Activated T-cell treated with anti-CD3 and anti-CD28 coated beads, Interleukin-2, amount 50 U/mL, for 1 hour (primary cell): ENCODE data around the gene ERBB4.

ENCODE experiments used
- DNase-seq: peaks from one replicate; pipeline ENCODE4 v3.0.0-alpha.2; 2020

Gene ERBB4

DNA sequence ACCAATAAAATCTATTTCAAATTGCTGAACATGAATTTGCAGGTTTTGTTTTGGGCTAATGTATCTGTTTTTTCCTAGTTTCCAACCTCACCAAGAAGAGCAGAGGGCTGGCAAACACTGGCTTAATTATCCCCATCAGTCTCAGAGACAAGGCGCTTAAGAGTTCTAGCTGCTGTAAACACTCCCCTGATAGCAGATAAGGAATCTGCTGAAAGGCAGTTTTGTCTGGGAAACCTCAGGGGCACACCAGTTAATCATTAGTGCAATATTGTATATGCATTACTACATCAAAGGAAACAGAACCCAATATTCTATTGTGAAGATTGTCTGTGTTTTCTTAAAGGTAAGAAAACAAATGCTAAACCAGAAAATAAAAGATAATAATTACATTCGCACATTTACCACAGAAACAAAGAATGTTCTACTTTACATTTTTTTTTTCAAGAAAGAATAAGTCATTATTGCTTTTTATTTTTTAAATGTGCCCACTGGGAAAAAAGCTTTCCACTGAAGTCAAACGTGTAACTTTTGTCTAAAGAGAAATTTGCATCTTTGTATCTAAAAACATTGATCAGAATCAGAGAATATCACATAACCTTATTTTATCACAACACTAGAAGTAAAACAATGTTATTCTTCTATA is 179.1 kb downstream of the ERBB4 start:
- no peak for DNase-seq

DNA sequence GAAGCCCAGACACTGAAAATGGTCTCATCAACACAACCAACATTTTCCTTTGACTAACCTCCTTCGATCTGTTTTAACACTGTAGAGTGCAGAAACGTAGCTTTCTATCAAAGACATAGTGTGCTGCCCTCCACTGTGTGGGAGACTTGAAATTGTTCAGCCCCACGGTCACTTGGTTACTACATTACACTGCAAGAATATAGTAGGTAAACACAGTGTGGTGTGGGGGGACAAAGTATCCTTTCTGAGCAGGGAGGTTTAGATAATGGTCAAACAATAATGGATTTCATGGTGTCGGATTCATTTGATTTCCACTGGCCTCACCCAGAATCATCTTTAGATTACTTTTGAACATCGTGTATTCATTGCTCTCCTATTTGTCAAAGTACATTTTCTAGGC is 181.0 kb downstream of the ERBB4 start:
- DNase-seq = no peak

DNA sequence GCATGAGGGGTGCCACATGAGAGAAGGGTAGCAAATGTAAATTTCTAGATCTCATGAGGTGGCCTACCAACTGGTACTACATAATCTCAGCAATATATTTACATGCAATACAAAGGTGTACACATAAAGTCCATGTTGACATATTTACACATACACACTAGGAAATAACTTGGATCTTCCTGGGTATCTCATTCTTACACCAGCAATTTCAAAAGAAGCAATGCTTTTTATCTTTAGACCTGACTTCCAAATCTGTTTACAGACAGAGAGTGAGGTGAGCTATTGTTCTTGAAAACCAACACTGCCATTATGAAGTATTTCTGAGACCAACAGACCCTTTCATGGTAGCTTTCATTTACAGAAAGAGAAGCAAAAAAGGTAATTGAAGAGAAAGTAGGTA is 184.2 kb downstream of the ERBB4 start:
- no peak for DNase-seq

DNA sequence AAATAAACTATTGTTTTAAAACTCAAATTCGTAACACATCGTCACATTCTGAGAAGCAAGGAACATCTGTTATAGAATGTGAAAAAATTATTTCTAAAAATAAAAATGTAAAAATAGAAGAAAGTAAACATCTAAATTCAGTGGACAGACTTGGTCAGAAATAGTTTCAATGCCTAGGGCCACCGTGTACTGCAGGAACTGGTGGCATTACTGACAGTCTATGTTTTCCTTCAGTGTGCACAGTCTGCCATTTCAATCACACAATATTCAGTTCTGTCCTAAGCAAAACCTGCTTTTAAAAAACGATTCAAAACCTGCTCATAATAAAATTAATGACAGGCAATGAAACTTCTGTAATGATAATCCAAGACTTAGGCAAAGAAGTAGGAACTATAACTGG is 190.1 kb downstream of the ERBB4 start:
- DNase-seq = no peak

DNA sequence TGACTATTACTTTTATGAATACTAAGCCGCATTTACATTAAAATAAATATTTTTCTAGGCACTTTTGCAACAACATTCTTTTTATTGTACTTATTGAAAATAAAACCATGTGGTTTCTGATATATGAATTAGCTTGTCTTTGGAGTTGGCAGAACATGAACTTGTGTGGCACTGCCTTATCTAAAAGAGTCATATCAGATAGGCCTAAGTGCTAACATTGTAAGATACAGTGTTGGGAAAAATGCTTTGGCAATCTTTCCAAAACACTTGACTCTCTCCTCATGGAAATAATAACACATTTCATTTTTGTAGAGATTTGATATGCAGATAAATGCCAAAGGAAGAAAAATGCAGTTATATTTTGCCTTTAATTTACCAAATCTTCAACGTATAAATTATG is 191.7 kb downstream of the ERBB4 start:
- DNase-seq = no peak

DNA sequence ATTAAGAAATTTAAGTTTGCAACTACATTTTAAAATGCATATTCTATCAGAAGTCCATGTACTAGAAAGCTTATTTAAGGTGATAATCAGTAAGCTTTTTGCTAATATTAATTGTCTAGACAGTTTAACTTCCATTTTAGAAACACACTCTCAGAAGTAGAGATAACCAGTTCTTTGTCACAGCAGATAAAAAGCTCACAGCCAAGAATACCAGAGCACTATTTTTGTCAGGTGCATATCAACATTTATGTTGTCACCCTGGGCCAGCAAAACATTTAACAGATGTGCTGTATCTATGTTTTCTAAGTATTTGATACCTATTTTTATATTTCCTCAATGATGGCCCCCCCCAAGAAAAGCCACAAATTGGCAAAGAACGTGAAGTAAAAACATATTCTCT is 192.6 kb downstream of the ERBB4 start:
- DNase-seq = no peak

DNA sequence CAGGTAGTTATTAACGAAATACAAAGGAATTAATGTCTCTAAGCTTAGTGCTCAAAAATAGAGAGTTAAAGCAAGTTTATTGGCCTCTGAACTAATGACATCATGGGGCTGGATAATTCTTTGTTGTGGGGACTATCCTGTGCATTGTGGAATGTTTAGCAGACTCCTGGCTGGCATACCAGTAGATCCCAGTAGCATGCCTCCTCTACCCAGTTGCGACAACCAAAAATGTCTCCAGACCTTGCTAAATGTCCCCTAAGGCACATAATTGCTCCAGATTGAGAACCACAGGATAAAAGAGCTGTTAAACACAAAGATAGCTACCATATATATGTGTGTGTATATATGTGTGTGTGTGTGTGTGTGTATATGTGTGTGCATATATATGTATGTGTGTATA is 194.5 kb downstream of the ERBB4 start:
- no peak for DNase-seq

DNA sequence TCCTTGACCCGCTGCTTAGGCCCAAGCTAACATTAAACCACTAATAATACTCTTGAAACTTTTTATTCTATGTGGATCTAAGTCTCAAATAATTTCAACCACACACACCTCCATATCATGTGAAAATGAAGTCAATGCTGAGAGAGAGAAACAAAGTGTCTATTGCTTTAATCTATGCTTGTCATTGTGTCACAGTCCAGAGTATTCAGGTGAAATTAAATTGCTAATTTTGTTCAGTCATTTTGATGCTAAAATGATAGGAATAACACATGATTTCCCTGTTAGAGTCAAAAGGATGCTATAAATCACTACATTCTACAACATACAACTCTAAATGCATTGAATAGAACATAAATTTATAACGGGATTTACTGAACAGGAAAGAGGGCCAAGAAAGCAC is 195.4 kb downstream of the ERBB4 start:
- no peak for DNase-seq

DNA sequence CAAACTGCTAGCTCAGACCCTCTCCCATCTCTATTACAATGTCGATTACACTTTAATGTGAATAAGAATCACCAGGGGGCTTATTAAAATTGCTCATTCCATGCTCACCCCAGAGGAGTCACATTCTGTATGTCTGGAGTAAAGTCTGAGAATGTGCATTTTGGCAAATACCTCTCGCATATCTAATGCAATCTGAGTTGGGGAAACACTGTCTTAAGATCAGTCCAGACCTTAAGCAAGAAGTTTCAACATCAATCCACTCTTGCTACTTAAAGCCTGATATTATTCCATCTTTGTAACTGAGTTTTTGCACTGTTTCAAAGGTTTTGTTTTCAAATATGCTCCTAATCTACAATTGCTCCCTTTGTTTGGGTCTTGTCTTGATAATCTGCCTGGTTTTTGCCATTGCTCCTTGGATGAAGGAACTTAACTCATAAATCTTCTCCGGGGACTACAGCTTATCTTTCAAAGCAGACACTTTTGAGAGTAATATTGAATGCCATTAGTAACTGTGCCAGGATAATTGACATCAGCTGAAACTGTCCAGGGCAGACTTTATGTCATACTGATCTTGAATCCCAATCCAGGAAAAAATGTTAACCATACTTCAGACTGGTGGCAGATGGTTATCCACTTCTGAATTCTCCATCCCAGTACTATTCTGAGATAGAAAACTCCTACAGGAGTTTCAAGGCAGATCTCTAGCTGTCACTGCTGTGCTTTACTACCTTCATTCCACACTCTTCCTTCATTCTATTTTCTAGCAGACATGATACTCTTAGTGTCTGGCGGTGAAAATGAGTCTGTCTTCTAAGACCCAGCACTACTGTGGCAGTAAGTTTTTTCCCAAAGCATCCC is 200.9 kb downstream of the ERBB4 start:
- DNase-seq = no peak

DNA sequence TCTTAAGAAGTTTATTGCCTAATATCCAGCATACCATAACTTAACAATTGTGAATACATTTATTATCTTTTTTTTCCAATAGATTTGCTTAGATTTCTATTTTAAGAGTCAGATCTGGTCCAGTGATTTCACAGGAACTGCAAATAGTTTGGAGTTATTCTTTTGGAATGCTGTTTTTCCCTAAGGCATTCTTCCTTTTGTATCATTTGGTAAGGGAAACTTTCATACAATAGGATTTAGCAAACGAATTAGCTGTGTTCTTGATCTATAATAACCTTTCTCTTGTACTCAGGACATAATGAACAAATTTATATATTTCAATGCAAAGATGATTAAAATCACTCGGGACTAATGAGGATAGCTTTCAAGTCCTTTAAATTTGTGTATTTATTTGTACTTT is 201.6 kb downstream of the ERBB4 start:
- no peak for DNase-seq

DNA sequence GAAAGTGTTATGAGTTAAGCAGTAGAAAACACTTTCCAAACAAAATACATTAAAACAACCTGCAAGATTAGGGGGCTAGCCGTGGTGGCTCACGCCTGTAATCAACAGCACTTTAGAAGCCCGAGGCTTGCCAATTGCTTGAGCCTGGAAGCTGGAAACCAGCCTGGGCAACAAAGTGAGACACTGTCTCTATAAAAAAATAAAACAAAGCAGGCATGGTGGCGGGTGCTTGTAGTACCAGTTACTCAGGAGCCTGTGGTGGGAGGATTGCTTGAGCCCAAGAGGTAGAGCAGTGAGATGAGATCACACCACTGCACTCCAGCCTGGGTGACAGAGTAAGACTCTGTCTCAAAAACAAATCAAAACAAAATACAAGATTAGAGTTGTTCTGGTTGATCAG is 208.3 kb downstream of the ERBB4 start:
- no peak for DNase-seq

DNA sequence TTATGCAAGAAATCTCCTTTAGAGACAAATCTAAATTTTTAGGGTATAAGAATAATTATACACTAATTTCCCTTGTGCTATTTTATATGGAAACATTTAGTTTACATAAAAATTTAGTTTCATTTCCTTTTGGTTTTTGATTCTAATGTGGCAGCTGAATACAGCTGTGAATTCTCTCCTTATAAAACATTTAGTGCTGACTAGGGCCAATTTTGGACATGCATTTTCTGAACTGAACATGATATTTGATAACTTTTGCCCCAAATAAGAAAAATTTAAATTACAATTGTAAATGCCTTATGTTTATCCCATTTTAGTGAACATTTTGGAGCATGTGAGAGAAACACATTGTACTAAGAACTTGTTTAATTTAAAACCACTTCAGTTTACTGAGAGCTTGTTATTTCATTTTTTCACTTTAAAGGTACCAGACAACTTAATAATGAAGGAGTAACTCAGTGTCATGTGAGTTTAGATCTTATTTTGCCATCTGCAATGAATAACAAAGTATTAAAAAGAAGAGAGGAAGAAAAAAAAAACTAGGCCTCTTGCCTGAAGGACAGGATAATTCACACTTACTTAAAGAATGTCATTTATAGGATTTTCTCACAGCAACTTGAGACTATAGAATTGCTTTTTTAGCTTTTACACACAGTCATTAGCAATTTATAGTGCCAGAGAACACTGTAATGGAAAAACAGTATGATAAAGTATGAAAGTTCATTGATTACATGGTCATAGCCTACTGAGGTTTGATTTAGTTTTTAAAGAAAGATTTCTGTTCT is 209.7 kb downstream of the ERBB4 start:
- no peak for DNase-seq

DNA sequence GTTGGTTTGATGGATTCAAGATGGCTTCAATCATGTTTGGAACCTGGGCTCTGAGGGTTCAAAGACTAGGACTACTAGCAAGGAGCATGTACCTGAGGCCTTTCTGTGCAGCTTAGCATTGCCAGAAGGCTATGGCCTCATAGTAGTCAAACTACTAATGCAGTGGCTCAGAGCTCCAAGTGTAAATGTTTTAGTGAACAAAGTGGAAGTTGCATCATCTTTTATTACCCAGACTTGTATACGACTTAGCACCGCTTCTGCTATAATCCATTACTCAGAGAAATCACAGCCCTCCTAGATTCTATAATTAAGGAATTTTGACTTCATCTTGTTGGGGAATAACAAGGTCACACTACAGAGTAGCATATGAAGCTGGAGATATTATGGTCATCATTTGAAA is 210.5 kb downstream of the ERBB4 start:
- no peak for DNase-seq

DNA sequence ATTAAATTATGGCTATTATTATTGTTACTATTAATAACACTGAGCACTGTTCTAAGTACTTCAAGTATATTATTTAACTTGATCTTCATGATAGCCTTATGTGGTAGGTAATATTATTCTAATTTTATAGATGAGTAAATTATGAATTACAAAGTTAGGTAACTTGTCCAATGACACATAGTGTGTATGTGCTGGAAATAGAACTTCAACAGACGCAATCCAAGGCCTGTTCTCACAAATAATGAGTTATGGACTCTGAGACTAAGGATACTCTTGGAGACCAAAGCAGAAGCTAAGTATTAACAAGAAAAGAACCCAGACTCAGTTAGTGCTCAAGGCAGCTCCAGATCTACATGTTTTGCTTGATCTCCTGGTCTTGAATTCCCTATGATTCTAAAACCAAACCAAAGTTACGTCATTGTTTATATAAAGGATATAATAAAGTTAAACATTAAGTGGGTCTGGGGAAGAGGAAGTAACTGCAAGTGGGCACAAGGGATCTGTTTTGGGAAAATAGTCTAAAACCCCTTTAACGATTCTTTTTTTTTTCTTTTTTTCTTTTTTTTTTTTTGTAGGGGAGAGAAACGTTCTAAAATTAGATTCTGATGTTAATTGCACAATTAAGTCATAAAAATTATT is 211.3 kb downstream of the ERBB4 start:
- DNase-seq = no peak

DNA sequence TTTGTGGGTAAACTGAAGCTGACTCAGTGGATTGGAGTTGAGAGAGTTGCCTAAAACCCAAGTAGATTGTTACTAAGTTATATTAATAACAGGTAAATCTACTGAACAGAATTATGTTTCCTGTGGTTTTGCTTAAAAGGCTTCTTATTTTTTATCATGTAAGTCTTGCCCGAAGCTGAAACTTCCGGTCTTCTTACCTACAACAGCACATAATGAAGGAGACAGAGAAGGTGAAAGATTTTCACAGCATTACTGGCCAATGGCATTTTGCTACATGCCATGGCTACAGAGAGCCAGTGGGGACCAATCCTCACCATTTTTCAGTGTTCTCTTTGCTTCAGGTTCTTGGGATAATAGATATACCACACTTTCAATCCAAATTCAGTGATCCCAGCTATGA is 220.0 kb downstream of the ERBB4 start:
- no peak for DNase-seq

DNA sequence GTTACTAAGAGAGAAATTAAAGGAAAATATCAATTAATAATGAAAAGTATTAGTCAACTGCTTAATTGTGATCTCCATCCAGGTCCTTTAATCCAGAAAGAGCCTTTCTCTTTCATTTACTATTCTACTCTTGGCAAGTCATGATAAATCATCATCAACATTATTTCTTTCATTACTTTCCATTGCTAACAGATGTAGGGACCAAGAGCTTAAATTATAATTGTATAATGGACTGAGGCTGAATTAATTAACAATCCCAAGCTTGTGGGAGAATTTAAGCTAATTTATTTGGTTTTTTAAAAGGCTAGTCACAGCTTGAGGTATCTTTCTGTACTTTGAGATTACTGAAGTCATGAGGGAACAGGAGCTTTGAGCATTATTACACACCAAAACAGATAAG is 223.9 kb downstream of the ERBB4 start:
- no peak for DNase-seq

DNA sequence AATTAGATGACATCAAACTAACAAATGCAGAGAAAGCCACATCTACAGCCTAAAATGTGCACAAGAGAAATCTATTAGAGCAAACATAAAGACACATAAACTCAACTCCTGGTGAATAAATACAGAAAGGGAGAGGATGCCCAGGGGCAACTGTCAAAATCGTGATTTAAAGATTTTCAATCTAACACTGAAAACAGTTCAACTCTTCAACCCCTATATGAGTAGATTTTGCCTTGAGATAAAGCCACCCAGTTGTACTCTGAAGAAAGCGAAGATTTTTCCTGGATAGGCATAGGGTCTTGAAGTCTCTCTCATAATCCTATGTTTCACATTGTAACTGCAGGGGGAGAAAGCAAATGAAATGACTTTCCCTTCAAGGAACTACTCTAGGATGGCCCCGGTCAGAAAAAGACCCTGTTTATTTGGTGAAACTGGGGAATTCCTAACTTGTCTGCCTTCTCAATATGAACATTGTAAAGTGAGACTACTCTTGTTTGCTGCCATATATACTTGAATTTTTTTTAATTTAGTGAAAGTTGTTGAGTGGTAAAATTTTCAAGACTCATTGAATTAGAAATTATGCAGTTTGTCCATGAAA is 226.7 kb downstream of the ERBB4 start:
- DNase-seq = no peak

DNA sequence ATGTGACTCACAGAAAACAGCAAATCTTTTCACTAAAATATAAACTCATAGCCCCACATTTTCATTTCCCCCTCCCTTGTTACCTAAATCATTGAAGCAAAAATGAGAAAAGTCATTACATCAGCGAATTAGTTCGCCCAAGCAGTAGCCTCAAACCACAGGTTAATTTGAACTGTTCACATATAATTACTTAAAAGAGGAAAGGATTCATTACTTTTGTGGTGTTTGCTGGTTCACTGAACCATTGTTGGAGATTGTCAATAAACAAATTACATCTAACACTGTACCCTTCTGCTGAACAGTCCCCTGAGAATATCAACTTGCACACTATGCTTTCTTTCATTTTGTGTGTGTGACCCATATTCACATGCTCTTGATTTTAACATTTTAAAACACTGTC is 238.7 kb downstream of the ERBB4 start:
- DNase-seq = no peak

DNA sequence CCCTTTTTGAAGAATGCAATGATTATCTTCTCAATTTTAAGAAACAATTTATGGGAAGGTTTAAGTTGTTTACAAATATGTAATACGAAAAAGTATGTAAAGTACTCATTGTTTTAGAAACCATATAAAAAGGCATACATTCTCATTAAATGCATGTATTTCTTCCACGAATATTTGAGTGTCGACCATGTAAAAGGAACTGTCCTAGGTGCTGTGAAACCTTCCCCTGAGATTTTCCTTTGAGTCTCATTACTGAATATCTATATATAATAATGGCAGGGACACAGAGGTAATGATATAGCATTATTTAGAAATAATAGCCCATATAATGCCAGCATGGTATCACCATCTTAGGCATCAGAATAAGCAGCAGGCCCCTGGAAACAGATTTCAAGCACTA is 239.3 kb downstream of the ERBB4 start:
- no peak for DNase-seq

DNA sequence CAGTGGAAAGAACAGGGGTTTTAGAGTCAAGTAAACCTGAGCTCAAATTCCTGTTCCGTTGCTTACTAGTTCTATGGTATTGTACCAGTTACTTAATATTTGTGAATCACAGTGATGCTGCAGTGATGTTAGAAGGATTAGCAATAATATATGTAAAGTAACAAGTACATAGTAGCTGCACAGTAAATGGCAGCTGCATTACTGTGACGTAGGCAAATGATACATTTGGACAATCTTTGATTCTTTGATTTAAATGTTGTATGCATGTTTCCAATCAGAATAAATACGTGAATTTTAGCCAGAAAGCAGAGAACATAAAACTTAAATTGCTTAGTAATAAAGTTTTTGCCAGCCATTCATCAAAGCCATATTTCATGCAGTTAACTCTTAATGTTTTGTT is 243.0 kb downstream of the ERBB4 start:
- no peak for DNase-seq

DNA sequence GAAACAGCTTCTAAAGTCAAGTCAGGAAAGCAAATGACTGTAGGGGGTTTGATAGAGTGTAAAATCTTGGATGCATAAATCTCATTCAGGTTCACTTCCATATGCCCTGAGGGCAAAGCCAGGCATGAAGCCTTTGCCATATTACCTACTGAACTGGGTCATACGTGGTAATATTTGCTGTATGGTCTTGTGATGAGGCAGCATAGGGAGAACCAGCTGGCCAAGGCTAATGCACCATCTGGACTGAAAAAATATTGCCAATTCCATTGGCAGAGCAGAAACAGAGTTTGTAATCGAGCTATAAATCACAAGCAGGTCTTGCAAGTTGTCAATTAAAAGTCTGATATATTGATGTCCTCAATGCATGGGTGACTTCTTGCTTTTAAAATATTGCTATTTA is 243.8 kb downstream of the ERBB4 start:
- DNase-seq = no peak

DNA sequence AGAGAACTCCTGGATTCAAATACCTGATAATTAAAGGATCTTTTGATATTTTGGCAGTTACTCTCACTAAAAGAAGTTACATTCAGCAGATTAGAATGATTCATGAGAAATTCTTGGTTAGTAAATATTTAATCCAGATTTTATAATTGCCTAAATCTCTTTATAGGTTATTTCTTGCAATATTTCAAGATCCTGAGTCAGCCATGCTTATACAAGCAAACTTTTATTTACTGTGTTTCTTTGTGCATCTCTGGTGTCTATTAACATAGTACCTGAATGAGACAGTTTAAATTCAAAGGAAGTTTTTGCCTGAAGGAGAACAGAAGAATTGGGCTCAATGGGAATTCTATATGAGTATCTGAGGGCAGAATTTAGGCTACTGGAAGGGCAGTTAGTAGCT is 249.3 kb downstream of the ERBB4 start:
- no peak for DNase-seq

DNA sequence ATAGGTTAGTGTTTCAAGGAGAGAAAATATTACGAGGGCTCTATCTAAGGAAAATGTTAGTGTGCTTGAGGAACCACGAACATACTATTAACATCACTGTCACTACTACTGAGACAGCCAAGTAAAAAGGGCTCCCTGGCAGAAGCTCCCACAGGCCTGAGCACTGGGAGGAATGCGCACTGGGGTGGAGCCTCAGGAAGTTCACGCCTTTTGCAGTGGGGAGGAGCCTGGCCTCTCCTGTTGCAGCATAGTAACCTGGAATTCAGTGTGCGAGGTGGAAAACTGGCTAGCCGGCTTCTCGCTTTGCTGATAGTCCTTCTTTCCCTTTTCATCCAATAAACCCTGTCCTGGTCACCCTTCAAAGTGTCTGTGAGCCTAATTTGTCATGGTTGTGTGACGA is 250.3 kb downstream of the ERBB4 start:
- DNase-seq = no peak
